RWPE1 (cell line): ENCODE data around the gene ABI2.

Experiments
- CTCF ChIA-PET: fragments of 350-600 bp; sonication (Branson Sonifier 250); formaldehyde crosslinking; extraction: SDS; loops from one replicate; lab custom pipeline; 2021; lab: Yijun Ruan, JAX
- POLR2A ChIA-PET: fragments of 400-600 bp; formaldehyde crosslinking; extraction: SDS; loops from one replicate; lab custom pipeline; 2020; ENCODE audit warnings: antibody characterized with exemption; ENCODE audit not compliant: low non-redundant PET; lab: Yijun Ruan, JAX
- DNase-seq: peaks from one replicate; pipeline ENCODE4 v3.0.0; 2012; ENCODE audit warnings: low spot score
- H3K27ac ChIP-seq: fragments of 450-650 bp; 2 replicates; pipeline ENCODE4 v1.5.1; 2017
- TF ChIP-seq, protein P1 (sequence below): fragments of 450-650 bp; conservative IDR thresholded peaks from 2 replicates; pipeline ENCODE4 v1.5.1; 2017; ENCODE audit warnings: low read depth, mild to moderate bottlenecking

The ABI2 gene

GRCh38 chr2:203352604-203353255 is 24.5 kb downstream of the ABI2 start:
- H3K27ac ChIP-seq, result no peak overlapping the region
- ChIA-PET CTCF (no interaction called here), POLR2A (no interaction called here)
- DNase-seq, result no peak
- TF ChIP-seq, protein P1, sequence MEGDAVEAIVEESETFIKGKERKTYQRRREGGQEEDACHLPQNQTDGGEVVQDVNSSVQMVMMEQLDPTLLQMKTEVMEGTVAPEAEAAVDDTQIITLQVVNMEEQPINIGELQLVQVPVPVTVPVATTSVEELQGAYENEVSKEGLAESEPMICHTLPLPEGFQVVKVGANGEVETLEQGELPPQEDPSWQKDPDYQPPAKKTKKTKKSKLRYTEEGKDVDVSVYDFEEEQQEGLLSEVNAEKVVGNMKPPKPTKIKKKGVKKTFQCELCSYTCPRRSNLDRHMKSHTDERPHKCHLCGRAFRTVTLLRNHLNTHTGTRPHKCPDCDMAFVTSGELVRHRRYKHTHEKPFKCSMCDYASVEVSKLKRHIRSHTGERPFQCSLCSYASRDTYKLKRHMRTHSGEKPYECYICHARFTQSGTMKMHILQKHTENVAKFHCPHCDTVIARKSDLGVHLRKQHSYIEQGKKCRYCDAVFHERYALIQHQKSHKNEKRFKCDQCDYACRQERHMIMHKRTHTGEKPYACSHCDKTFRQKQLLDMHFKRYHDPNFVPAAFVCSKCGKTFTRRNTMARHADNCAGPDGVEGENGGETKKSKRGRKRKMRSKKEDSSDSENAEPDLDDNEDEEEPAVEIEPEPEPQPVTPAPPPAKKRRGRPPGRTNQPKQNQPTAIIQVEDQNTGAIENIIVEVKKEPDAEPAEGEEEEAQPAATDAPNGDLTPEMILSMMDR, result no peak

GRCh38 chr2:203354966-203355365 is 26.8 kb downstream of the ABI2 start:
- ChIA-PET POLR2A (no interaction called here), CTCF (interaction anchor here (0.6 kb wide), 1 partner anchor 554 kb away, joined by 3 read pairs; no protein-coding TSS in a partner anchor)
- TF ChIP-seq, protein P1, result no peak

GRCh38 chr2:203359450-203359849 is 31.3 kb downstream of the ABI2 start:
- CTCF ChIA-PET, result no interaction called here
- DNase-seq, result no peak
- TF ChIP-seq, protein P1, result no peak
- H3K27ac ChIP-seq, result no peak overlapping the region
- POLR2A ChIA-PET, result no interaction called here

More at GRCh38 chr2:203354966-203355365, 26.8 kb downstream of the ABI2 start:
- no peak for DNase-seq
- H3K27ac ChIP-seq, result no peak overlapping the region

GRCh38 chr2:203360833-203361430 is 32.7 kb downstream of the ABI2 start:
- no peak overlapping the region for H3K27ac ChIP-seq
- ChIA-PET POLR2A (no interaction called here), CTCF (no interaction called here)
- no peak for DNase-seq
- TF ChIP-seq, protein P1, result no peak

DNA sequence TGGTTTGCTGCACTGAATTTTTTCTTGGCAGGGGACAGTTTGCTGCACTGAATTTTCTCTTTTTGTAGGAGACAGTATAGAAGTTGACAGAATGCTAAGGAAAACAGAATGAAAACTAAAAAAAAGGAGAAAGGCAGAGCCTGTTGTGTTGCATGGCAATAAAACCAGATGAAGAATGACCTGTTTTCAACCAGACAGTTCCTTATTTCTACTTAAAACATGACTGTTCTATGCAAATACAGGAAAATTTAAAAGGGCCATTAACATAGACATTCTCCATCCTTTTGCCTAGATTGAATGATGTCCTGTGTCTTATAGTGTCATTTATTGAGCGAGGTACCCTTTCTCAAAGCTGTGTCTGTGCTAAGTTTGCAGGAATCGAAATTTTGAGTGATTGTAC is 33.3 kb downstream of the ABI2 start:
- CTCF ChIA-PET, result no interaction called here
- H3K27ac ChIP-seq, result no peak overlapping the region
- no peak for DNase-seq
- POLR2A ChIA-PET, result no interaction called here
- TF ChIP-seq, protein P1, result no peak

GRCh38 chr2:203361922-203362321 is 33.7 kb downstream of the ABI2 start:
- H3K27ac ChIP-seq, result no peak overlapping the region
- TF ChIP-seq, protein P1, result no peak
- DNase-seq, result no peak
- CTCF ChIA-PET, result no interaction called here
- POLR2A ChIA-PET, result no interaction called here
